M059J (cell line): Measurements from ENCODE around the gene HSBP1. TPM values are rescaled to one million over a fixed set of nuclear protein-coding genes. Genes with fewer than 3 reads are reported as not detected.
A peak's percentile ranks its signal among the peaks of the same experiment; 100 is the strongest.

Experiments
- DNase-seq: peaks from one replicate; pipeline ENCODE4 v3.0.0-alpha.2; 2012; ENCODE audit warnings: low read depth
- total RNA-seq: library from RNA; depleted of rRNA; stranded (reverse); fragments of >200 nt; shearing (Covaris generic); gene quantifications from 2 replicates; pipeline ENCODE4 v1.2.3, GENCODE V29; 2014

The HSBP1 gene
- total RNA-seq, 1 experiment from 2014 or later: 151 TPM

- DNase-seq: no peak
These were observed 4.0 kb upstream of the HSBP1 start for GRCh38 chr16:83803811-83804210.

GRCh38 chr16:83804366-83804765 lies 3.4 kb upstream of the HSBP1 start:
- no peak for DNase-seq

GRCh38 chr16:83806036-83806435 lies 1.7 kb upstream of the HSBP1 start:
- no peak for DNase-seq

GRCh38 chr16:83806731-83807130 lies 1.0 kb upstream of the HSBP1 start:
- peak; percentile 53 for DNase-seq

GRCh38 chr16:83807327-83807709 lies 460 bp upstream of the HSBP1 start:
- DNase-seq: no peak

- no peak for DNase-seq
These were observed 816 bp downstream of the HSBP1 start for GRCh38 chr16:83808573-83809014.

- DNase-seq: no peak
These were observed 1.3 kb downstream of the HSBP1 start for GRCh38 chr16:83809092-83809491.

GRCh38 chr16:83810901-83811300 lies 3.1 kb downstream of the HSBP1 start:
- DNase-seq: no peak

- DNase-seq: peak; percentile 85
These were observed 6.3 kb downstream of the HSBP1 start for GRCh38 chr16:83813823-83814658.

GRCh38 chr16:83814659-83814985 lies 6.8 kb downstream of the HSBP1 start:
- DNase-seq: no peak

- DNase-seq: no peak
These were observed 9.2 kb downstream of the HSBP1 start for GRCh38 chr16:83817022-83817421.

GRCh38 chr16:83818276-83818675 lies 10.5 kb downstream of the HSBP1 start:
- no peak for DNase-seq

GRCh38 chr16:83819361-83819760 lies 11.6 kb downstream of the HSBP1 start:
- DNase-seq: no peak

GRCh38 chr16:83826146-83826913 lies 18.6 kb downstream of the HSBP1 start:
- peak; percentile 93 for DNase-seq

GRCh38 chr16:83830091-83830768 lies 22.5 kb downstream of the HSBP1 start:
- DNase-seq: no peak

- DNase-seq: no peak
These were observed 23.1 kb downstream of the HSBP1 start for GRCh38 chr16:83830769-83831455.

- no peak for DNase-seq
These were observed 23.7 kb downstream of the HSBP1 start for GRCh38 chr16:83831456-83831987.

GRCh38 chr16:83833921-83834320 lies 26.1 kb downstream of the HSBP1 start:
- DNase-seq: no peak

- peak; percentile 80 for DNase-seq
These were observed 28.1 kb downstream of the HSBP1 start for GRCh38 chr16:83835586-83836566.

- no peak for DNase-seq
These were observed 29.8 kb downstream of the HSBP1 start for GRCh38 chr16:83837566-83837965.
